H1 (cell line): ENCODE measurements around the gene TNFSF11. TPM values are rescaled to one million over a fixed set of nuclear protein-coding genes. Genes with fewer than 3 reads are reported as not detected.

ENCODE experiments used
- CTCF ChIA-PET: fragments of 300-600 bp; sonication (Branson Sonifier 250); formaldehyde crosslinking; loops from one replicate; lab custom pipeline; 2021; ENCODE audit not compliant: partially characterized antibody; lab: Charles Lee
- POLR2A ChIA-PET: fragments of 300-600 bp; sonication (Branson Sonifier 250); formaldehyde crosslinking; loops from one replicate; lab custom pipeline; 2021; ENCODE audit warnings: inconsistent platforms; ENCODE audit not compliant: partially characterized antibody; lab: Charles Lee
- DNase-seq, 2 experiments: peaks; one replicate each; pipeline versions ENCODE4 v3.0.0 to v3.0.0-alpha.2; 2010 to 2022; ENCODE audit warnings: low spot score in 2 of 2, low read depth in 1 of 2, mixed read lengths in 1 of 2
- FAIRE-seq: peaks from 2 replicates; lab custom pipeline; 2011; peaks lifted over from hg19 to GRCh38; lab: Jason Lieb, UNC
- H2AFZ ChIP-seq: 2 replicates; pipeline ENCODE4 v1.8.1; 2012; ENCODE audit warnings: low read length, inconsistent platforms
- H2AK5ac ChIP-seq: 2 replicates; pipeline ENCODE4 v1.6.1; 2013; ENCODE audit warnings: low read depth, low read length
- H2BK120ac ChIP-seq: replicated peaks from 2 replicates; pipeline ENCODE3; 2013; ENCODE audit warnings: low read depth, low read length, inconsistent platforms
- H2BK12ac ChIP-seq: 2 replicates; pipeline ENCODE4 v1.6.1; 2013; ENCODE audit warnings: low read depth, low read length
- H2BK15ac ChIP-seq: 2 replicates; pipeline ENCODE4 v1.6.1; 2013; ENCODE audit warnings: low read length
- H2BK20ac ChIP-seq: 2 replicates; pipeline ENCODE4 v1.6.1; 2013; ENCODE audit warnings: low read length
- H2BK5ac ChIP-seq: 2 replicates; pipeline ENCODE4 v1.6.1; 2013; ENCODE audit warnings: low read depth, low read length
- H3K14ac ChIP-seq: 2 replicates; pipeline ENCODE4 v1.6.1; 2013; ENCODE audit warnings: inconsistent platforms; ENCODE audit not compliant: insufficient read length
- H3K18ac ChIP-seq: 2 replicates; pipeline ENCODE4 v1.6.1; 2013; ENCODE audit warnings: low read length; ENCODE audit errors: extremely low read depth
- H3K23ac ChIP-seq: 2 replicates; pipeline ENCODE4 v1.6.1; 2013; ENCODE audit warnings: inconsistent platforms; ENCODE audit not compliant: insufficient read length
- H3K23me2 ChIP-seq: 2 replicates; pipeline ENCODE4 v1.6.1; 2013; ENCODE audit warnings: low read depth, low read length
- H3K27ac ChIP-seq: 2 replicates; pipeline ENCODE4 v1.6.1; 2011; ENCODE audit warnings: low read depth, low read length, inconsistent platforms
- H3K27me3 ChIP-seq, 4 experiments: replicated peaks in 1 of 4; 1 replicate in 1 of 4; 2 replicates in 3 of 4; pipeline versions ENCODE4 v1.6.1 to v1.8.1; 2011 to 2013; ENCODE audit warnings: low read length in 3 of 4, mild to moderate bottlenecking in 3 of 4, inconsistent platforms in 2 of 4, mixed read lengths in 2 of 4, moderate library complexity in 1 of 4; ENCODE audit not compliant: control insufficient read depth in 3 of 4, insufficient read depth in 3 of 4; ENCODE audit errors: extremely low read depth in 1 of 4
- H3K36me3 ChIP-seq, 4 experiments: 2 replicates each; pipeline versions ENCODE4 v1.6.1 to v1.8.1; 2011 to 2013; ENCODE audit warnings: mild to moderate bottlenecking in 4 of 4, low read length in 3 of 4, moderate library complexity in 2 of 4, control low read depth in 1 of 4, inconsistent platforms in 1 of 4; ENCODE audit not compliant: insufficient read depth in 4 of 4, control insufficient read depth in 2 of 4
- H3K4ac ChIP-seq: replicated peaks from 2 replicates; pipeline ENCODE3; 2013; ENCODE audit warnings: low read length, low read depth, mixed read lengths, inconsistent platforms; ENCODE audit not compliant: insufficient read length
- H3K4me1 ChIP-seq, 4 experiments: replicated peaks in 1 of 4; 1 replicate in 1 of 4; 2 replicates in 3 of 4; pipeline versions ENCODE4 v1.6.1 to v1.8.1; 2011 to 2013; ENCODE audit warnings: low read length in 3 of 4, inconsistent platforms in 2 of 4, mixed read lengths in 1 of 4; ENCODE audit not compliant: insufficient read depth in 4 of 4, control insufficient read depth in 3 of 4
- H3K4me2 ChIP-seq, 2 experiments: 2 replicates each; pipeline versions ENCODE4 v1.6.1 to v1.8.1; 2011 to 2013; ENCODE audit warnings: low read depth in 2 of 2, low read length in 2 of 2, control low read depth in 1 of 2, inconsistent platforms in 1 of 2, mild to moderate bottlenecking in 1 of 2; ENCODE audit not compliant: insufficient read depth in 1 of 2
- H3K4me3 ChIP-seq, 4 experiments: fragments of 200-600, 300-600 bp in 1 of 4; sonication (generic), shearing (Covaris generic), sonication (Bioruptor Twin) in 1 of 4; 2 replicates each; pipeline versions ENCODE4 v1.5.1 to v1.8.1; 2011 to 2016; ENCODE audit warnings: low read length in 4 of 4, low read depth in 3 of 4, control low read depth in 2 of 4, inconsistent platforms in 2 of 4, mild to moderate bottlenecking in 2 of 4, mixed read lengths in 1 of 4, moderate library complexity in 1 of 4; ENCODE audit not compliant: insufficient read depth in 2 of 4; ENCODE audit errors: extremely low read depth in 1 of 4
- H3K56ac ChIP-seq: replicated peaks from 2 replicates; pipeline ENCODE3; 2013; ENCODE audit warnings: low read depth, mild to moderate bottlenecking, mixed read lengths, low read length, inconsistent platforms; ENCODE audit not compliant: insufficient read length
- H3K79me1 ChIP-seq: 2 replicates; pipeline ENCODE4 v1.6.1; 2013; ENCODE audit warnings: low read depth, low read length, control low read depth
- H3K79me2 ChIP-seq, 2 experiments: 2 replicates each; pipeline versions ENCODE4 v1.6.1 to v1.8.1; 2012 to 2013; ENCODE audit warnings: low read length in 2 of 2, mild to moderate bottlenecking in 2 of 2, inconsistent platforms in 1 of 2; ENCODE audit not compliant: insufficient read depth in 2 of 2, control insufficient read depth in 1 of 2
- H3K9ac ChIP-seq, 4 experiments: replicated peaks in 1 of 4; 1 replicate in 1 of 4; 2 replicates in 3 of 4; pipeline versions ENCODE4 v1.6.1 to v1.8.1; 2011 to 2013; ENCODE audit warnings: low read depth in 3 of 4, low read length in 3 of 4, control low read depth in 2 of 4, mild to moderate bottlenecking in 2 of 4, moderate library complexity in 2 of 4, inconsistent platforms in 1 of 4; ENCODE audit errors: extremely low read depth in 1 of 4
- H3K9me3 ChIP-seq, 2 experiments: 2 replicates each; pipeline versions ENCODE4 v1.6.1 to v1.8.1; 2012 to 2013; ENCODE audit warnings: mild to moderate bottlenecking in 2 of 2, moderate library complexity in 2 of 2, control low read depth in 1 of 2, inconsistent platforms in 1 of 2, low read depth in 1 of 2, low read length in 1 of 2, mixed read lengths in 1 of 2; ENCODE audit not compliant: insufficient read depth in 2 of 2
- H4K20me1 ChIP-seq, 2 experiments: replicated peaks in 1 of 2; 2 replicates each; pipeline versions ENCODE3 to v1.8.1; 2011 to 2013; ENCODE audit warnings: inconsistent platforms in 2 of 2, low read length in 2 of 2, mild to moderate bottlenecking in 1 of 2; ENCODE audit not compliant: insufficient read depth in 2 of 2, control insufficient read depth in 1 of 2
- H4K5ac ChIP-seq: 2 replicates; pipeline ENCODE4 v1.6.1; 2013; ENCODE audit warnings: low read length, low read depth, mixed read lengths, inconsistent platforms; ENCODE audit not compliant: insufficient read length
- H4K8ac ChIP-seq: 2 replicates; pipeline ENCODE4 v1.8.0; 2013; ENCODE audit warnings: mild to moderate bottlenecking, moderate library complexity, low read length, inconsistent platforms; ENCODE audit not compliant: insufficient read depth; ENCODE audit errors: extremely low read depth
- H4K91ac ChIP-seq: replicated peaks from 2 replicates; pipeline ENCODE3; 2013; ENCODE audit warnings: low read length, mixed read lengths, inconsistent platforms; ENCODE audit not compliant: insufficient read length
- BACH1 ChIP-seq: IDR thresholded peaks from 2 replicates; pipeline ENCODE4 v1.6.1; 2012; ENCODE audit warnings: low read length, improper control_type of control experiment
- BCL11A ChIP-seq, 2 experiments: IDR thresholded peaks; one replicate each; pipeline ENCODE4 v1.6.1; 2011; ENCODE audit warnings: low read depth in 2 of 2, low read length in 2 of 2, mild to moderate bottlenecking in 2 of 2
- CBX8 ChIP-seq: fragments of 300-800, 300-1000 bp; sonication (generic); IDR thresholded peaks from 2 replicates; pipeline ENCODE4 v1.7.1; 2016; ENCODE audit warnings: low read depth, low read length, borderline replicate concordance
- CREB1 ChIP-seq: IDR thresholded peaks from 2 replicates; pipeline ENCODE4 v1.6.1; 2012; ENCODE audit warnings: inconsistent platforms
- CTBP2 ChIP-seq: IDR thresholded peaks from 2 replicates; pipeline ENCODE4 v1.7.0; 2011; ENCODE audit warnings: borderline replicate concordance, mild to moderate bottlenecking, moderate library complexity, mixed read lengths, low read length; ENCODE audit not compliant: insufficient read depth, insufficient read length
- GABPA ChIP-seq: IDR thresholded peaks from 2 replicates; pipeline ENCODE4 v1.6.1; 2011; ENCODE audit warnings: mild to moderate bottlenecking, low read length, moderate library complexity, borderline replicate concordance; ENCODE audit not compliant: insufficient read depth
- KDM4A ChIP-seq: IDR thresholded peaks from one replicate; pipeline ENCODE4 v1.7.1; 2012; ENCODE audit warnings: low read depth, mild to moderate bottlenecking, moderate library complexity, low read length, inconsistent platforms; ENCODE audit not compliant: severe bottlenecking
- POLR2A ChIP-seq, 2 experiments: IDR thresholded peaks; 1 replicate in 1 of 2; 2 replicates in 1 of 2; pipeline ENCODE4 v1.6.1; 2011; ENCODE audit warnings: low read depth in 2 of 2, low read length in 2 of 2, mild to moderate bottlenecking in 2 of 2; ENCODE audit errors: control extremely low read depth in 1 of 2
- RXRA ChIP-seq: IDR thresholded peaks from 2 replicates; pipeline ENCODE4 v1.6.1; 2011; ENCODE audit warnings: low read depth, mild to moderate bottlenecking, low read length, moderate library complexity; ENCODE audit not compliant: insufficient read depth
- SIRT6 ChIP-seq: IDR thresholded peaks from one replicate; pipeline ENCODE4 v1.7.1; 2012; ENCODE audit warnings: low read length, inconsistent platforms
- SIX5 ChIP-seq: IDR thresholded peaks from 2 replicates; pipeline ENCODE4 v1.6.1; 2011; ENCODE audit warnings: mild to moderate bottlenecking, low read depth, low read length
- TEAD4 ChIP-seq: IDR thresholded peaks from 2 replicates; pipeline ENCODE4 v1.6.1; 2012; ENCODE audit warnings: low read depth, low read length, inconsistent platforms, mixed read lengths
- WGBS, 2 experiments: shearing (Covaris generic) in 1 of 2; methylation state at CpG; one replicate each; pipeline versions ENCODE4 v1.1.6 to v1.1.7; 2013 to 2015; ENCODE audit warnings: low lambda C conversion rate in 2 of 2, mixed read lengths in 2 of 2, inconsistent platforms in 1 of 2, low coverage in 1 of 2, missing lambda C conversion rate in 1 of 2; ENCODE audit not compliant: insufficient replicate concordance in 2 of 2, insufficient coverage in 1 of 2, insufficient read length in 1 of 2; ENCODE audit errors: extremely low coverage in 1 of 2, missing lambda C conversion rate in 1 of 2; 5-methylcytosine and 5-hydroxymethylcytosine counted together
- polyA plus RNA-seq, 7 experiments: library from polyadenylated mRNA; depleted of rRNA in 3 of 7; stranded (reverse) in 5 of 7; unstranded in 2 of 7; fragments of >200 nt in 5 of 7; fragments of 200-250 nt in 2 of 7; gene quantifications; 1 replicate in 5 of 7; 2 replicates in 1 of 7; 4 replicates in 1 of 7; pipeline versions ENCODE4 v1.2.1 to v1.2.3, GENCODE V29; 2011 to 2013; ENCODE audit warnings: missing spikeins in 2 of 7, mixed read lengths in 2 of 7
- total RNA-seq: library from RNA; stranded (reverse); fragmentation: NEBNext Ultra II Directional; extraction: Animal tissue kit (Norgen Biotek cat#: 25700); gene quantifications from 2 replicates; pipeline ENCODE4 v1.2.1, GENCODE V29; 2021
- TF ChIP-seq, protein P1 (sequence below): IDR thresholded peaks from 2 replicates; pipeline ENCODE4 v1.6.1; 2012; ENCODE audit warnings: inconsistent platforms

The TNFSF11 gene
- total and polyA plus RNA-seq, 2 of the 8 experiments (the other 6 are each of a cell fraction or from before 2014, with no cell fraction given), result 9.3 to 12.0 TPM

DNA sequence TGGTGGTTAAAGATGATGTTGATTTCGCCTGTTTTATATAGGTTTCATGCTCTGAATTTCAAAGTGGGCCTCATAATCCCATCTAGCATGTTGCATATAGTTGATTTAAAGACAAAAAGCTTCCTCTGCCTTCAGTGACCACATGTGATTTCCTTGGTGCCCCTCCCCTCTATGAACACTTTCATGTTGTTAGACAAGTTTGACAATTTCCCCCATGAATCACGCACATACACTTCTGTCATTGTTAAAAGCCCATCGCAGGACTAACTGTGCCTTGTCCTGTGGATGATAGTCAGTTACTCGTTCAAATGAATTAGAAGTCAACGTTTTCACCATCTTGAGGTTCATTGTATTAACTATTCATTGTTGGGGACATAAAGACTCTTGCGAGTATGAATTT lies 6.7 kb downstream of the TNFSF11 start:
- H3K4me2 ChIP-seq, result no peak overlapping the region
- no peak overlapping the region for H2BK15ac ChIP-seq
- no peaks in the 10 kb centered on the region for H3K79me1 ChIP-seq
- H3K56ac ChIP-seq, result no peak overlapping the region
- no peaks in the 10 kb centered on the region for H4K20me1 ChIP-seq
- H3K4me1 ChIP-seq, result peaks cover 0 to 11% (median 8%) of the 10 kb centered on the region in 4 experiments; a peak in 3 of 7 replicates
- ChIA-PET POLR2A (interaction anchor here (1.6 kb wide), 1 partner anchor 11 kb away, joined by 3 read pairs; no protein-coding TSS in a partner anchor), CTCF (interaction anchor here (0.6 kb wide), 1 partner anchor 1298 kb away, joined by 3 read pairs; no protein-coding TSS in a partner anchor)
- DNase-seq (no peak), FAIRE-seq (no peak)
- H4K91ac ChIP-seq, result no peak overlapping the region
- no peak overlapping the region for H2BK12ac ChIP-seq
- H4K8ac ChIP-seq, result no peak overlapping the region
- H2BK20ac ChIP-seq, result no peak overlapping the region
- no peak overlapping the region for H2BK120ac ChIP-seq
- H4K5ac ChIP-seq, result no peak overlapping the region
- no peak overlapping the region for H2AFZ ChIP-seq
- peaks cover 0 to 53% of the 10 kb centered on the region in 2 experiments; a peak in 2 of 4 replicates for H3K79me2 ChIP-seq
- no peaks in the 10 kb centered on the region for H3K23me2 ChIP-seq
- H3K36me3 ChIP-seq, result peaks cover 0 to 13% (median 2%) of the 10 kb centered on the region in 4 experiments; a peak in 3 of 8 replicates
- H3K4me3 ChIP-seq, result no peak overlapping the region
- H3K23ac ChIP-seq, result no peak overlapping the region
- H3K9me3 ChIP-seq, result no peaks in the 10 kb centered on the region
- H3K27me3 ChIP-seq, result no peaks in the 10 kb centered on the region
- no peak overlapping the region for H3K4ac ChIP-seq
- 76% methylated on average over 6 of the region's 6 CpGs; no CpG with 5 or more reads in 1 of the 2 experiments for WGBS, 2 experiments
- H3K9ac ChIP-seq, result no peak overlapping the region
- H2AK5ac ChIP-seq, result no peak overlapping the region
- no peak overlapping the region for H2BK5ac ChIP-seq
- H3K27ac ChIP-seq, result no peak overlapping the region
- TF ChIP-seq TEAD4 (no peak), CREB1 (no peak), GABPA (no peak), POLR2A (IDR thresholded peaks at IDR 0.05; ENCODE audit: control extremely low read depth in 1 of 2, low read depth in 2 of 2, low read length in 2 of 2) (no peak), RXRA (no peak), BCL11A (IDR thresholded peaks at IDR 0.05; ENCODE audit: low read depth in 2 of 2, low read length in 2 of 2) (no peak), KDM4A (no peak), BACH1 (no peak), CTBP2 (no peak), SIX5 (no peak), SIRT6 (no peak), CBX8 (no peak)
- TF ChIP-seq, protein P1, sequence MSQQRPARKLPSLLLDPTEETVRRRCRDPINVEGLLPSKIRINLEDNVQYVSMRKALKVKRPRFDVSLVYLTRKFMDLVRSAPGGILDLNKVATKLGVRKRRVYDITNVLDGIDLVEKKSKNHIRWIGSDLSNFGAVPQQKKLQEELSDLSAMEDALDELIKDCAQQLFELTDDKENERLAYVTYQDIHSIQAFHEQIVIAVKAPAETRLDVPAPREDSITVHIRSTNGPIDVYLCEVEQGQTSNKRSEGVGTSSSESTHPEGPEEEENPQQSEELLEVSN, result no peak
- H3K18ac ChIP-seq, result no peak overlapping the region
- no peak overlapping the region for H3K14ac ChIP-seq
